NCI-H226 (cell line): ENCODE measurements around the gene PAGR1.
"Not testable (repeated sequence)": the region's sequence is repeated elsewhere in the genome, so short reads cannot be mapped to it uniquely, and the experiment has no call there.

Experiments
- DNase-seq: peaks from one replicate; pipeline ENCODE4 v3.0.0-alpha.2; 2015

Gene PAGR1

GRCh38 chr16:29813644-29814562 is 2.0 kb upstream of the PAGR1 start:
- DNase-seq, result no peak

GRCh38 chr16:29814592-29814991 is 1.4 kb upstream of the PAGR1 start:
- DNase-seq, result no peak

GRCh38 chr16:29815032-29815721 is 775 bp upstream of the PAGR1 start:
- DNase-seq, result no peak

GRCh38 chr16:29816694-29817441 is 916 bp downstream of the PAGR1 start:
- peak; percentile 79 for DNase-seq

- no peak for DNase-seq
These were observed 2.1 kb downstream of the PAGR1 start for GRCh38 chr16:29818082-29818481.

GRCh38 chr16:29819506-29819905 is 3.6 kb downstream of the PAGR1 start:
- no peak for DNase-seq

GRCh38 chr16:29820271-29820701 is 4.3 kb downstream of the PAGR1 start, which contains the start of gene MVP:
Gene MVP (plus strand): TSS chr16:29820462. CDS start chr16:29830550, 10,088 bp downstream.
- DNase-seq, result peak; percentile 71

GRCh38 chr16:29820730-29821642 is 5.0 kb downstream of the PAGR1 start:
- peak; percentile 68 for DNase-seq

- peak; percentile 93 for DNase-seq
These were observed 5.7 kb downstream of the PAGR1 start for GRCh38 chr16:29821643-29822115.

GRCh38 chr16:29824589-29825144 is 8.7 kb downstream of the PAGR1 start:
- DNase-seq, result peak; percentile 67

GRCh38 chr16:29825145-29826044 is 9.4 kb downstream of the PAGR1 start:
- peak; percentile 59 for DNase-seq

- DNase-seq, result no peak
These were observed 10.4 kb downstream of the PAGR1 start for GRCh38 chr16:29826342-29826695.

- no peak for DNase-seq
These were observed 14.8 kb downstream of the PAGR1 start for GRCh38 chr16:29830774-29831173.

- DNase-seq, result no peak
These were observed 15.5 kb downstream of the PAGR1 start for GRCh38 chr16:29831490-29831889.

GRCh38 chr16:29833219-29833618 is 17.3 kb downstream of the PAGR1 start:
- not testable (repeated sequence) for DNase-seq

- DNase-seq, result no peak
These were observed 18.1 kb downstream of the PAGR1 start for GRCh38 chr16:29834079-29834478.

GRCh38 chr16:29835926-29836325 is 20.0 kb downstream of the PAGR1 start:
- DNase-seq, result no peak

GRCh38 chr16:29836623-29837022 is 20.7 kb downstream of the PAGR1 start:
- DNase-seq, result no peak

- DNase-seq, result no peak
These were observed 21.9 kb downstream of the PAGR1 start for GRCh38 chr16:29837841-29838240.

- DNase-seq, result no peak
These were observed 23.9 kb downstream of the PAGR1 start for GRCh38 chr16:29839822-29840221.

- DNase-seq, result no peak
These were observed 24.3 kb downstream of the PAGR1 start for GRCh38 chr16:29840240-29840639.
